Activated CD8-positive, alpha-beta memory T cell treated with anti-CD3 and anti-CD28 coated beads, Interleukin-2, amount 10 ng/mL, durations not matched to agents 7 days and 5 days (primary cell): Measurements from ENCODE around the gene PPP2R2D. TPM values are rescaled to one million over a fixed set of nuclear protein-coding genes. Genes with fewer than 3 reads are reported as not detected.
A peak's percentile ranks its signal among the peaks of the same experiment; 100 is the strongest.

Experiments used
- ATAC-seq: fragments of 150-1000 bp; cut with Tn5 transposase; one replicate; pipeline ENCODE4 v1.10.0; 2021; ENCODE audit warnings: moderate library complexity
- CTCF ChIA-PET: fragments of 350-600 bp; sonication (Branson Sonifier 250); formaldehyde crosslinking; loops from one replicate; lab custom pipeline; 2021; ENCODE audit warnings: antibody characterized with exemption; lab: Charles Lee
- DNase-seq: peaks from one replicate; pipeline ENCODE4 v3.0.0-alpha.2; 2020
- H3K27ac Mint-ChIP-seq: one replicate; pipeline ENCODE4 v1.8.0; 2021; ENCODE audit warnings: mild to moderate bottlenecking, mixed read lengths
- H3K27me3 Mint-ChIP-seq: one replicate; pipeline ENCODE4 v1.8.0; 2021; ENCODE audit warnings: mixed read lengths
- H3K36me3 Mint-ChIP-seq: one replicate; pipeline ENCODE4 v1.8.0; 2021; ENCODE audit warnings: mild to moderate bottlenecking, mixed read lengths
- H3K4me1 Mint-ChIP-seq: one replicate; pipeline ENCODE4 v1.8.0; 2021; ENCODE audit warnings: mixed read lengths
- H3K4me3 Mint-ChIP-seq: one replicate; pipeline ENCODE4 v1.8.0; 2021; ENCODE audit warnings: mild to moderate bottlenecking, moderate library complexity, mixed read lengths
- H3K9me3 Mint-ChIP-seq: one replicate; pipeline ENCODE4 v1.8.0; 2022; ENCODE audit warnings: low read depth, mixed read lengths
- total RNA-seq, 2 experiments: library from RNA; stranded (reverse); gene quantifications; one replicate each; pipeline ENCODE4 v1.2.3, GENCODE V29; 2021

PPP2R2D gene
- 10 to 100 TPM; 36.0 to 41.9 TPM for total RNA-seq

DNA sequence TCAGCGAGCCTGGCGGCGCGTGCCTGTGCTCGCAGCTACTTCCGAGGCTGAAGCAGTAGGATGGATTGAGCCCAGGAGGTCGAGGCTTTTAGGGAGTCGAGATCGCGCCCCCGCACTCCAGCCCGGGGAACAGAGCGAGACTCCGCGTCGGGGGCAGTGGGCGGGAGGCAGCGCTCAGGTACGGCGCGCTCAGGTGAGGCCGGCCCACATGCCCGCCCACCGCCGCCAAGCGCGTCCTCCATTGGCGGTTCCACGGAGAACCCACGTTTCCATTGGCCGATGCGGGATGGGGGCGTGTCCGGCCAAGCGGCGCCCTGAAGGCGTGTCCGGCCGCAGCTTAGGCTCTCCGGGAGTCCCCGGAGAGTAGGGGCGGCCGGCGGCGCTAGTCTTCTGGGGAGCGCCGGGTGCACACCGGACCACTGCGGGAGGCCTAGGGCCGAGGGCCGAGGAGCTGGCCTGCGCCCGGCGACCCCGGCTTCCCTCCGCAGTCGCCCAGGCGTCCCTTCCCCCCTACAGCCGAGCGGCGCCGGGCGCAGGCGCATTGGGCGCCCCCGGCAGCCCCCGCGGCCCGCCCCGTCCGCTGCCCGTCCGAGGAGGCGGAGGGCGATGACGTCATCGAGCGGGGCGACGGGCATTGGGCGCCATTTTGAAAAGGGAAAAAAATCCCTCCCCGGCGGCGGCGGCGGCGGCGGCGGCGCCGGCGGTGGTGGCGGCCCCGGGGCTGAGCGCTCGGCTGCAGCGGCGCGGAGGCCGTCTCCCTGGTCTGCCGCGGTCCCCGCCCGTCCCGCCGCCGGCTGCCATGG, at the start of gene PPP2R2D:
PPP2R2D (plus strand) TSS at position 659 of the 803 bp plus-strand sequence; CDS start at position 800, 141 bp downstream.
- peak within 1 kb of the TSS; percentile 82 for H3K4me3 Mint-ChIP-seq
- peaks cover 13% of the 10 kb centered on the region for H3K27me3 Mint-ChIP-seq
- H3K4me1 Mint-ChIP-seq: peaks cover 58% of the 10 kb centered on the region
- H3K27ac Mint-ChIP-seq: peak within 1 kb of the TSS; percentile 85
- DNase-seq: peak; percentile 96
- CTCF ChIA-PET: interaction anchor here (1.0 to 3.4 kb wide), 7 partner anchors 10 to 122 kb away, joined by 3 to 14 read pairs (median 4); partner anchors contain the start of gene BNIP3
- H3K36me3 Mint-ChIP-seq: peaks cover 12% of the 10 kb centered on the region
- H3K9me3 Mint-ChIP-seq: no peaks in the 10 kb centered on the region
- peak; percentile 86 for ATAC-seq

DNA sequence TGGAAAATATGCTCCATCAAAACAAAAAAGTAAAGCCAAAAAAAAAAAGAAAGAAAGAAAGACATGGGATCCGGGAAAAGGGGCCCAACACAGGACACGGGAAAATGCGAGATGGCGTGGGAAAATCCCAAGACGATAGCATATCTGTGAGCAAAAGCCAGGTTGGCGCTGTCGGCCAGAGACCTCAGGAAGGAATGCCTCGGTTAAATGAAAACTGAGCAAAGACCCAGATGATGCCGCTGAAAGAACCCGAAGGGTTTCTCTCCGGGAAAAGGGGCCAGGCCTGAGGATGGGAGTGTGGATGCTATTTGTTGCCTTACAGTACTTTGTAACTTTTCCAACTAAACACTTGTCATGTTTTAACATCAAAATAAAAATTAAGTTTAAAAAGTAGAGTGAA, 49.5 kb upstream of the PPP2R2D start:
- DNase-seq (no peak), ATAC-seq (no peak)
- H3K9me3 Mint-ChIP-seq: peaks cover 3% of the 10 kb centered on the region
- H3K27ac Mint-ChIP-seq: no peak overlapping the region
- CTCF ChIA-PET: no interaction called here
- no peaks in the 10 kb centered on the region for H3K27me3 Mint-ChIP-seq
- no peaks in the 10 kb centered on the region for H3K4me1 Mint-ChIP-seq
- H3K36me3 Mint-ChIP-seq: no peaks in the 10 kb centered on the region
- no peak overlapping the region for H3K4me3 Mint-ChIP-seq

DNA sequence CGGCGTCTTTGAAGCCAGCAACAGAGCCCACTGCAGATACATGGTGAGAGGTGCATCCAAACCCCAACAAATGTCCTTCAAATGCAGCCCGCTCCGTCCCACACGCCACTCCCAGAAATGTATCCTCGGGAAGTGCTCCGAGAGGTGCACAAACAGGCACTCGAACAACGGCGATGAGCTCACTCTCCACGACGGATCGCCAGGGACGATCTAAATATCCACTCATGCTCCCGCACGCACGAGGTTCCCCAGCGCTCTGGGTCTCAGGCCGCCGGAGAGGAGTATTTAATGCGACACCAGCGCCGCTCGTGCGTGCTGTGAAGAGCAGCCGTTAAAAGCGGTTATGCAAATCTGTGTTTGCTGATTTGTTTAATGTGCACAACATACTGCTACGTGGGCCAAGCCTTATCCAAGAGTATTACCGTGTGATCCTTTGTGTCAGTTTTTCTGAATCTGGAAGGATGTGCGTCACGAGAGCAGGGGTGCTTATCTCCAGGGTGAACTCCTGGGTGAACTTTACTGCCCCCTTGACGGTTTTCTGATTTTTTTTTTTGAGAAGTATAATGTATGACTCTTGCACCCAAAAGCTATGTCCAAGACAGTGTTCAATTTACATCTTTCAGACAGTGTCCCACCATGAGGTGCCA, 48.5 kb upstream of the PPP2R2D start:
- CTCF ChIA-PET: no interaction called here
- Mint-ChIP-seq H3K4me3 (no peak overlapping the region), H3K27me3 (no peaks in the 10 kb centered on the region), H3K27ac (no peak overlapping the region), H3K4me1 (no peaks in the 10 kb centered on the region), H3K9me3 (peaks cover 3% of the 10 kb centered on the region), H3K36me3 (no peaks in the 10 kb centered on the region)
- DNase-seq (no peak), ATAC-seq (no peak)

DNA sequence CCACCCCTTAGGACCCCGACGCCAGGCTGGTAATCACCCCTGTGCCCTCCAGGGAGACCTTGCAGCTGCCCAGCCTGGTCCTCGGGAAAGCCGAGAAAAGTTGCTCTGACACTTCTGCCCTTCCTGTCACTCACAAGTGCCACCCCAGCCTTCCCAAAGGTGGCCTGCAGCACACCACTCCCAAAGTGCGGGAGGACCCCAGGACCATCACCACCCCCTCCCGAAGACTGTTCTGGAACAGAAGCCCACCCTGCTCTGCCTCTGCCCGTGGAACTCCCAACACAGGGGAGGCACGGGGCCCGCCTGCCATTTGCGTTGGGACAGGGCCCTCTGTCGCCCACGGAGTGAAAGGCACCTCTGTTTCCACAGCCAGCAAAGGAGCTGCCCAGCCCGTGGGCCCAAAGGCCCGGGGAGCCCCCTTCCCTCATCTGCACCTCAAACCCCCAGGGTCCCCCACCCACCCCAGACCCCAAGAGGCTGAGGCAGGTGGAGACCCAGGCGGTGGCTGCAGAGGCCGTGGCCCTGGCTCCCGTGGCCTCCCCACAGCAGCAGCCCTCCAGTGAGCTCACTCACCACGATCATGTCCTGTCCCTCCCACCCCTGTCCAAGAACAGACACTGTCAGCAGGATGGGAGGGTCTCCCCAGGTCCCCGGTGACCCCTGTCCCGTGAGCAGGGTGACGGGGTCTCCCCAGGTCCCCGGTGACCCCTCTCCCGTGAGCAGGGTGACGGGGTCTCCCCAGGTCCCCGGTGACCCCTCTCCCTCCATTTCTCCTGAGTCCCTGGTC, 47.8 kb upstream of the PPP2R2D start:
- H3K9me3 Mint-ChIP-seq: peaks cover 3% of the 10 kb centered on the region
- DNase-seq (no peak), ATAC-seq (no peak)
- no peak overlapping the region for H3K27ac Mint-ChIP-seq
- no peaks in the 10 kb centered on the region for H3K36me3 Mint-ChIP-seq
- H3K4me1 Mint-ChIP-seq: no peaks in the 10 kb centered on the region
- no peaks in the 10 kb centered on the region for H3K27me3 Mint-ChIP-seq
- CTCF ChIA-PET: no interaction called here
- no peak overlapping the region for H3K4me3 Mint-ChIP-seq

DNA sequence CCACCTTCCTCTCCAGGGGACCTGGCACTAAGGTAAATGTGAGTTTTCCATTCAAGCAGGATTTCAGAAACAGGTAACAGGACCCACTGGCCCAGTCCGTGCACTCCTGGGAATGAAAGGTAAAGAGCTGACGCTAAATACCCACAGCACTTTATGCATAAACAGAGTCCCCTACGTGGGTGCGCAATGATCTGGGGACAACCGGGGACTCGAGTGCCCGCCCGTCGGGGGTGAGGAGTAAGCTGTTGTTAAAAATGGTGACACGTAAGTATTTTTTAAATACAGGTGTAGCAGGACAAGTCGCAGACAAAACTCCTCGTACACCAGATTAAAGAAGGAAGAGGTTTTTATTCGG, 47.2 kb upstream of the PPP2R2D start:
- H3K27ac Mint-ChIP-seq: no peak overlapping the region
- no peak overlapping the region for H3K4me3 Mint-ChIP-seq
- H3K36me3 Mint-ChIP-seq: no peaks in the 10 kb centered on the region
- ATAC-seq (no peak), DNase-seq (no peak)
- CTCF ChIA-PET: no interaction called here
- H3K4me1 Mint-ChIP-seq: no peaks in the 10 kb centered on the region
- no peaks in the 10 kb centered on the region for H3K27me3 Mint-ChIP-seq
- peaks cover 3% of the 10 kb centered on the region for H3K9me3 Mint-ChIP-seq

DNA sequence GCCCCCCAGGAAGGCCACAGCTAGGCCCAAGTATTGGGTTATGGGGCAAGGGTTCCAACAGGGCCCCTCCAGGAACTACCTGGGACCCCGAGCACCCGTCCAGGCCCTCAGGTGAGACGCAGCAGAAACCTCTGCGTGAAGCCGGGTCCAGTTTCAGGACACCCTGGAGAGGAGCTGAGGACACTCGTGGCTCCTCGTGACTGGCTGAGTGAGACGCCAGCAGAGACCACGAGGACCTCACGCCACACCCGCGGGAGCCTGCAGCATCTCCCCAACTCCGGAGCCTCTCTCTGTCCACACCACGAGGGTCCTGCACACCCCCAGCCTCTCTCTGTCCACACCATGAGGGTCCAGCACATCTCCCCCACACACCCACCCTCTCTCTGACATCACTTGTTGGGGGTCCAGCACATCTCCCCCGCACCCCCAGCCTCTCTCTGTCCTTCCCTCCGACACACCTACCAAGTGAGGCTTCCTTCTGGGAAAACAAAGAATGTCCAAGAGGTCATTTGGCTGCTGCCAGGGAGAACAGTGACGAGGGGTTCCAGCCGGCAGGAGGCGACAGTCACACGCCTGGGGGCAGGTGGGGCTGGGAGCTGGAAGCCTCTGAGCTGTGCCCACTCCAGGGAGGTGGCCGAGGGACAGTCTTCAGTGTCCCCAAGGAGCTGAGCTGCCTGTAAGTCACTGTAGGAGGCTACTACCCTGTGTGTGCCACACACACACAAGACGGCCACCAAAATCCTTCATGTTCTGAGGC, 46.1 kb upstream of the PPP2R2D start:
- Mint-ChIP-seq H3K4me3 (no peak overlapping the region), H3K9me3 (peaks cover 3% of the 10 kb centered on the region), H3K27ac (no peak overlapping the region), H3K4me1 (no peaks in the 10 kb centered on the region), H3K36me3 (no peaks in the 10 kb centered on the region), H3K27me3 (no peaks in the 10 kb centered on the region)
- CTCF ChIA-PET: no interaction called here
- DNase-seq (no peak), ATAC-seq (no peak)

DNA sequence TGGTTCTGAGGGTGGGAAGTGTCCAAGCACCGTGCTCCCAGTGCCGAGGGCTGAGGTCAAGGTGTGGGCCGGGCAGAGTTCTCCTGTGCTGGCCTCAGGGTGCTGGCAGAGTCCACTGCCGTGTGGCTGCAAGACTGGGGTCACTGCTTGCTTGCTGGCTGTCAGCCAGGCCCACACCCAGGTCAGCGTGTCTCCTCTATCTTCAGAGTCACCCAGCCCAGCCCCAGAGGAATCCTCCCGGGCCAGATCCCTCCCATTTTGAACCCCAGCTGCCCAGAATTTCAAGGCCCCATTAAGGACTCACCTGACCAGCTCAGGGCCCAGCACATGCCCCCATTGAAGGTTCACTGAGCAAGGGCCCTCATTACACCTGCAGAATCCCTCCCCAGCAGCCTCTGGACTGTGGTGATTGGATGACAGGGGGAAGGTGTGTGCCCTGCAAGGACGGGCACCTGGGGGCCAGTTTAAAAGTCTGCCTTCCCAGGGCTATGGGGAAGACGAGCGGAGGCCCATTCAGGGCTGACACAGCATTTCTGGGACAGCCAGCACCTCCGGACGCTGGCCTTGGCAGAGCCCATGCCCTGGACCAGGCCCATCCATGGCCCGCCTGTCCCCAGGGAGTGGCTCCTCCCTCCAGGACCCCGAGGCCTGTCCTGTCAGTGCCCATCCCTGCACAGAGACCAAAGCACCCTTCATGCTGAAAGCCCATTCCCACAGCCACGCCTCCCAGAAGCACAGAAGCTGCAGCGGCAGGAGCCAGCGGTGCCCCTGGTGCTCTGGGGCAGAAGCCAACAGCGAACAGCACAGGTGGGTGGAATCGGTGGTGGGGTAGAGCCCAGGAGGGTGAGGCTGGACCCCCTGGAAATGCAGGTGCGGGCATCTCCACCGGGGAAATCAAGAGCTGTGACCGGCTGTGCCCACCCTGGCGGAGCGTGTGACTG, 45.1 kb upstream of the PPP2R2D start:
- Mint-ChIP-seq H3K4me3 (no peak overlapping the region), H3K36me3 (no peaks in the 10 kb centered on the region), H3K4me1 (no peaks in the 10 kb centered on the region), H3K27ac (no peak overlapping the region), H3K27me3 (peaks cover 2% of the 10 kb centered on the region), H3K9me3 (peaks cover 3% of the 10 kb centered on the region)
- DNase-seq (no peak), ATAC-seq (no peak)
- CTCF ChIA-PET: no interaction called here

DNA sequence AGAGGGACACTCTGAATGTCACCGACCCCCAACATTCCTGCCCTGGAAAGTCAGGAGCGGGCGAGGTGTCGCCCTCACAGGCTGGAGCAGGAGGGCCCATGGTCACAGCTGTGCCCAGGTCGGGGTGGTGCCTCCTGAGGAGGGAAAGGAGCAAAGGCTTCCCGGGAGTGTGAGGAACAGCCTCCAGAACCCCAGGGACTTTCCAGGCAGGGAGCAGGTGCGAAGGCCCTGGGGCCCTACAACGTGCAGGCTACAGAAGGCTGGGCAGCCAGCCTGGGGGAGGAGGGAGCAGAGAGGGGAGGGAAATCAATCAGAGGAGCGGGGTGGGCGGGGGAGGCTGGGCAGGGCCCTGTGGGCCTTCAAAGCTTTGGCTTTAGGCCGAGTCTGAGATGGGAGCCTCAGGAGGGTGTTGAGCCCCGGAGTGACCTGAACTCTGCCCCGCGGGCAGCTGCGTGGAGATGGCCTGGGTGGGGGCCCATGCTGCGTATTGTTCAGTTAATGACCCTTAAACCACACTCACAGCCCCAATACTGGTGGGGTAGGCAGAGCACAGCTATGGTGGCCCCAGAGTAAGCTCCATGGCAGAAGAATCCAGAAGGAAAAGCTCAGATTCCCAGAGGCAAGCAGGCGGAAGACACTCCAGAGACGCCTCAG, 44.2 kb upstream of the PPP2R2D start:
- Mint-ChIP-seq H3K4me3 (no peak overlapping the region), H3K9me3 (no peaks in the 10 kb centered on the region), H3K27me3 (peaks cover 6% of the 10 kb centered on the region), H3K36me3 (no peaks in the 10 kb centered on the region), H3K4me1 (no peaks in the 10 kb centered on the region), H3K27ac (no peak overlapping the region)
- DNase-seq: no peak
- ATAC-seq: no peak
- CTCF ChIA-PET: no interaction called here

DNA sequence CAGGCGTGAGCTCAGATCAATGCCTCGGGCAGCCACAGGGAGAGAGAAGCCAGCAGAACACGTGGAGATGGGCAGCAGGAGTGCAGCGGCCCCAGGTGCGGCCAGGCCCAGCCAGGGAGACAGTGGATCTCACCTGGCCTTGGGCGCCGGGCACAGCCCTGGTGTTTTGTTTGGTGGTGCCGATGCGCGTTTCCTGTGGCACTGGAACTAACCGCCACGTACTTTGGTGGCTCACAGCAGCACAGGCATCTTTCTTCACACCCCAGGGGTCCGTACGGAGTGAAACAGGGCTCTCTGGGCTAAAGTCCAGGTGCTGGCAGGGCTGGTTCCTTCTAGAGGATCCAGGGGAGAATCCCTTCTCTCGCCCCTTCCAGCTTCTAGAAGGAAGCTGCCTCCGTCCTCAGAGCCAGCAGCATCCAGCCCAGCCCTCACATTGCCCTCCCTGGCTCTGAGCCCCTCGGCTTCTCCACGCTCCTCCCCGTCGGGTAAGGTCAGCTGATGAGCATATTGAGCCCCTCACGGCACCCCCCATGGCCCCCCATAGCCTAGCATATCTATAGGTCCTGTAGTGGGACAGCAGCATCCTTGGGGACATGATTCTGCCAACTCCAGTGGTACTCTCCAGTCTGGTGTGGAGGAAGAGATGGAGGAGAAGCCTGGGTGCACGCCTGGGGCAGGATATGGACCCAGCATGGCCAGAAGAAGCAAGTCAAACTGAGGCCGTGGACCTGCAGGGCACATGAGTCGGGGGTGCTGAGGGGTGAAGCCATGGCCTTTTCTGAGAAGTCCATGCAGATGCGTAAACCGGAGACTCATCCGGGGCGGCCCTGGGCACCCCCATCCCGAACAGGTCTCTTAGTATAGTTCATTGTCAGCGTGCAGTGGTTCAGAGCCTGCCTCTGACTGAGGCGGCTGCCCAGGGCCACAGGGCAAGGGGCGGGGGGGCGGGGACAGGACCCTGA, 43.4 kb upstream of the PPP2R2D start:
- DNase-seq (no peak), ATAC-seq (no peak)
- Mint-ChIP-seq H3K4me1 (no peaks in the 10 kb centered on the region), H3K27ac (no peak overlapping the region), H3K9me3 (no peaks in the 10 kb centered on the region), H3K36me3 (no peaks in the 10 kb centered on the region), H3K27me3 (peaks cover 6% of the 10 kb centered on the region), H3K4me3 (no peak overlapping the region)
- CTCF ChIA-PET: no interaction called here

DNA sequence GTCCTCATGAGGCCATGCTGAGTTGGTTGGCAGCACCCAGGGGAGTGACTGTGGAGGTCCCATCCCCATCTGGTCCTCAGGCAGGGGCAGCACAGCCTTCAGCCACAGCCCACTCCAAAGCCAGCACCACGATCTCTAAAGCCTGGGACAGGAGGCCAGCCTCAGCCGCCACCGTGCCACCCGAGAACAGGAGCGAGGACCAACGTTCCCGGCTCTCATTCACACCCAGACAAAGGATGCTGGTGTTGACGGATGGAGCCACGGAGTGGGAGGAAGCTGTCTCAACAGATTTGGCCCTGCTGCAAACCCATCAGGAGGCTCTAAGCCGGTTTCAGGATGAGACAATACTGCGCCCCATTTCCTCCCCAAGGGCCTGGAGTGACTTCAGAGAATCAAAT, 42.7 kb upstream of the PPP2R2D start:
- no peaks in the 10 kb centered on the region for H3K9me3 Mint-ChIP-seq
- no peak overlapping the region for H3K27ac Mint-ChIP-seq
- no peaks in the 10 kb centered on the region for H3K36me3 Mint-ChIP-seq
- DNase-seq (no peak), ATAC-seq (no peak)
- no peaks in the 10 kb centered on the region for H3K4me1 Mint-ChIP-seq
- H3K27me3 Mint-ChIP-seq: peaks cover 6% of the 10 kb centered on the region
- CTCF ChIA-PET: no interaction called here
- H3K4me3 Mint-ChIP-seq: no peak overlapping the region

DNA sequence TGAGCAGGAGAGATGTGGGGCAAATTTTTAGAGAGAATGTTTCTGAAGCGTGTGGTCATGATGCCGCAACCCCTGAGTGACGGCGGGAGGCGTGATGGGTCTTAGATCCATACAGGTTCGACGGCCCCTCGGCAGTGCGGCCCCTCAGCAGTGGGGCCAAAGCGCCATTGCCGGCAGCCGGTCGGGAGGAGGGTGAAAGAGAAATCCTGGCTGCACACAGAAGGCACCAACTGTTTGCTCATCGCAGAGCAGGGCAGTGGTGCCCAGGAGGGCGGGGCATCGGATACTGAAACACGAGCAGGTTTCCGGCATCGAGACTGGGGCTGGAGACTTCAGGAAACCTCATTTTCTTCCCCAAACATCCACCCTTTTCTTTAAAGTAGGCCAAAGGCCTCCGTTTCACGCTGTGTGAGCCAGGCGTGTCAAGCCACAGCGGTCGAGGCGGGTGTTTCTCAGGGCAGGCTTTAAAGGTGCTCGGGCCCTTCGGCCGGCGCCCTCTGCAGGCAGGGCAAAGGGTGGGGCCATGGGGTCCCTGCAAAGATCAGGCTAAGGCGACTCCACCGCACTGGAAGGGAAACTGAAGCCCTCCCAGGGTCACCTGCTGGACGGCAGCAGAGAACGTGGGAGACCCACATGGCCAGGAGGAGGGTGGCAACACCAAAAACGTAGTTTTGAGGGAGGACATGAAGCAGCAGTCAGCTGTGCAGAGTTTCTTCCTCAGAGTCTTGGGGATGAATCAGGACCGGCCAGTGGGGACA, 42.0 kb upstream of the PPP2R2D start:
- CTCF ChIA-PET: no interaction called here
- peaks cover 6% of the 10 kb centered on the region for H3K27me3 Mint-ChIP-seq
- H3K27ac Mint-ChIP-seq: no peak overlapping the region
- H3K9me3 Mint-ChIP-seq: no peaks in the 10 kb centered on the region
- ATAC-seq (no peak), DNase-seq (no peak)
- H3K36me3 Mint-ChIP-seq: no peaks in the 10 kb centered on the region
- no peaks in the 10 kb centered on the region for H3K4me1 Mint-ChIP-seq
- H3K4me3 Mint-ChIP-seq: no peak overlapping the region
